Activated T-helper 9 cell treated with anti-CD3 and anti-CD28 coated beads, Interleukin-2, amount 50 U/mL, for 16 hours (primary cell): ENCODE measurements around the gene PACC1.

Source experiments
- DNase-seq: peaks from one replicate; pipeline ENCODE4 v3.0.0-alpha.2; 2020; ENCODE audit warnings: low read depth

The PACC1 gene

GRCh38 chr1:212414328-212415106, at the start of gene PACC1:
PACC1 (minus strand) TSS chr1:212414886; CDS start chr1:212414757, 129 bp downstream.
- peak; percentile 83 for DNase-seq

- no peak for DNase-seq
Observed at GRCh38 chr1:212463565-212464285, 49.0 kb upstream of the PACC1 start.

DNA sequence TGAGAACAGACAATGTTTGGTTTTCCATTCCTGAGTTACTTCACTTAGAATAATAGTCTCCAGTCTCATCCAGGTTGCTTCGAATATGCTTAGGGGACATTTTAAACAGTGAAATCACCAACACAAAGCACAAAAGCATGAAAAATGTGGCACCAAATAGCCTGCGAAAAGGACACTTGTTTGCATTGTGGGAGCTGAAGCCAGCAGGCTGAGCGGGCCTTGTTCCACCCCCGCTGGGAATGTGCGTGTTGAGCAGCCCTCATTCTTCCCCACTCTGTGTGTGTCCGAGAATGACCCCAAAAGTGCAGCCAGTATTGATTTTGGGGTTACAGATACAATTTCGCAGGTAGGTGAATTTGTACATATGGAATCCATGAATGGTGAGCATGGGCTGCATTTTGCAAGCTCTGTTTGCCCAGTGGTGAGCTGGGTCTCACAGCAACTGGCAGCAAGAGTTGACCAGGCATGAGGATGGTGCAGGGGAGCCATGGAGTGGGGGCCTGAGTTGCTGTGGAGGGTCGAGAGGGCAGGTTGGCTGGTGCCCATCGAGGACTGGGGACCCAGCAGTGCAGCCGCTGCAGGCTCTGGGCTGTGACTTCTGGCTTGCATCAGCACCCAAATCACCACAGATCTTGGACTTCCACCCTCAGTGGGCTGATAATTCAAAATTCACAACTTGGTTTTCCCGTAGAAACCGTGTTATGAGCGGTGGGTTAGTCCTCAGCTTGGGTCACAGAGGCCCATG, 47.4 kb upstream of the PACC1 start:
- DNase-seq, result no peak

- no peak for DNase-seq
Observed at GRCh38 chr1:212460376-212460775, 45.7 kb upstream of the PACC1 start.

DNA sequence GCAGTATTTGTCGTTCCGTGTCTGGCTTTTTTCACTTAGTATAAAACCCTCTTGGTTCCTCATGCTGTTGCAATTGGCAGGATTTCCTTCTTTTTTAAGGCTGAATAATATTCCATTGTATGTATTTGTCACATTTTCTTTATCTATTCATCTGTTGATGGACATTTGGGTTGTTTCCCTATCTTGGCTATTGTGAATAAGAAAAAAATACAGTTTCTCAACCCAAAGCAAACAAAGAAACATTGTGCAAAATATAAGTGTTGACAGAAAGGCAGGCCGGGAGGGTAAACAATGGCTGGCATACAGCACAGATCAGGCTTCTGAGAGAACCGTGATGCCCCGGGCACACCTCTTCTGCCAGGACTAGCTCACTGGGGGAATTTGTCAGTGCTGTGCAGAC, 45.0 kb upstream of the PACC1 start:
- no peak for DNase-seq

GRCh38 chr1:212458817-212459216, 44.1 kb upstream of the PACC1 start:
- no peak for DNase-seq

GRCh38 chr1:212457740-212458338, 43.2 kb upstream of the PACC1 start:
- no peak for DNase-seq

DNA sequence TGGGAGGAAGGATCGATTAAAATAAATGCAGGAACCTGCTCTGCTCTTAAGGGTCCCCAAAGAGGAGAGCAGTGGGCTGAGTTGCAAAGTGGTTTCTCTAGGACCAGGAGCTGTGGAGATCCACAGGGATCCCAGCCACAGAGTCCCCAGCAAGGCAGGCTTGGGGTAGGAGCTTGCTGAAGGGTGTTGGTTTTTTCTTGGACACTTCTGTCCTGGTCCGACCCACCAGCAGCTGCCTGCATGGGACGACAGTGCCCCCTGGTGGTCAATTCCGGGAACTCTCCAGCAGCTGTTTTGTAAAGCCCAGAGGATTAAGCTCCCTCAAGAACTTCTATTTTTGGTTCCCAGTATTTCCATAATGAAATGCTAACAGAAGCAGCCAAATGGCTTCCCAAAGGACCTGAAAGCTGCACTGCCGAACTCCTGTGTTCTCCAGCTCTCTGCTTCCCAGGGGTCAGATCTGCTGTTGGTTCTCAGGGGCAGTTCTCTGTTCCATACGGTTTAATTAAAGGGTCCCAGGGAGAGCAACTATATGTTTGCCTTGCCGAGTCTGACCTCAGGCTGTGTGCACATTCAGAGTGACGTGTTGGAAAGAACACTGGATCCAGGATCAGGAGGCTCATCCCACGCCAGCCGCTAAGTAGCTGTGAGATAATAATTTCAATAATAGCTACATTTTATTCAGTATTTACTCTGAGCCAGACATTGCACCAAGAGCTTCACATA, 41.3 kb upstream of the PACC1 start:
- peak; percentile 75 for DNase-seq

DNA sequence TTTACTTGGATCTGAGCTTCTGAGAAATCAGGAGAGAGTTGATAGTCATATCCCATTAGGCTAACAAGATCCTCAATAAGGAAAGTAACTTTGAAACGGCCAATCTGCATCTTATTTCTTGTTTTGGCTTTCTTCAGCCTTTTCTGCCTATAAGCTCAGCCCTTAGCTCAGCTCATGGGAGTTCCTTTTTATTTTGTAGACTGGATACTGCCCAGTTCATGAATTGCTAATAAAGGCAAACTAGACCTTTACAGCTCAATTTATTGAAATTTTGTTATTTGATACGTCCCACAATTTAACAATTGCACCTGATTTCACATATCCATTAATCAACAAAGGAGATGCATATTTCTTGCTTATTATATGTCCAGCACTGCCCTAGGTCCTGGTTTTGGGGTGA, 40.7 kb upstream of the PACC1 start:
- no peak for DNase-seq

GRCh38 chr1:212454741-212455140, 40.1 kb upstream of the PACC1 start:
- no peak for DNase-seq

DNA sequence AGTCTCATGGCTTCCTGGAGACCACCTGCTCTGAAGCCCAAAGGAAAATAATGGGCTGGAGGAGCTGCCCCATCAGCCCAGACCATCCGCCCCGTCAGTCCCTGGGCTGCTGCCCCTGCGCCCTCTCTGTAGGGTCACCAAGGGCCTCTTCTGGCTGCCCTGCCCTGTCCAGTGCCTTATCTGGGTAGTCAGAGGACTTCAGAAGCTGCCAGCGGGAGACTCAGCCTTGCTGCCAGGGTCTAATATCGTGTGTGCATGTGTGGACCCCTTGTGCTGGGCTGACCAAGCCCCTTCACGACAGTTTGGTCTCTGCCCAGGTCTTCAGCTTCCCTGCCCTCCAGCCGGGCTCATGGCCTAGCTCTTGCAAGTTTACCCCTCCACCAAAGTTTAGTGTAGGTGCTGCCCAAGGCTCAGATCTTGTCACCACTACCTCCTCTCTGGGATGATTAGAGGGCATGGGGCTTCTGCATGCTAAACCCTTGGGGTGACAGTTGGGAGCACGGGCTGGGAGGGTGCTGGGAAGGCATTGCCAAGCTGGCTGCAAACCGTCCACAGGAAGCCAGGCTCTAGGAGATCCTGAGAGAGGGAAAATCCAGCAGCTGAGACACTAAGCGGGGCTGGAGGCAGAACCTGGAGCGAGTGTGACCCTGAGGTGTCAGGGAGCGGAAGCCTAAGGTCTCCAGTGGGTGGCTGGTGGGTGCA, 38.6 kb upstream of the PACC1 start:
- DNase-seq, result no peak

- DNase-seq, result no peak
Observed at GRCh38 chr1:212452323-212453155, 37.9 kb upstream of the PACC1 start.

DNA sequence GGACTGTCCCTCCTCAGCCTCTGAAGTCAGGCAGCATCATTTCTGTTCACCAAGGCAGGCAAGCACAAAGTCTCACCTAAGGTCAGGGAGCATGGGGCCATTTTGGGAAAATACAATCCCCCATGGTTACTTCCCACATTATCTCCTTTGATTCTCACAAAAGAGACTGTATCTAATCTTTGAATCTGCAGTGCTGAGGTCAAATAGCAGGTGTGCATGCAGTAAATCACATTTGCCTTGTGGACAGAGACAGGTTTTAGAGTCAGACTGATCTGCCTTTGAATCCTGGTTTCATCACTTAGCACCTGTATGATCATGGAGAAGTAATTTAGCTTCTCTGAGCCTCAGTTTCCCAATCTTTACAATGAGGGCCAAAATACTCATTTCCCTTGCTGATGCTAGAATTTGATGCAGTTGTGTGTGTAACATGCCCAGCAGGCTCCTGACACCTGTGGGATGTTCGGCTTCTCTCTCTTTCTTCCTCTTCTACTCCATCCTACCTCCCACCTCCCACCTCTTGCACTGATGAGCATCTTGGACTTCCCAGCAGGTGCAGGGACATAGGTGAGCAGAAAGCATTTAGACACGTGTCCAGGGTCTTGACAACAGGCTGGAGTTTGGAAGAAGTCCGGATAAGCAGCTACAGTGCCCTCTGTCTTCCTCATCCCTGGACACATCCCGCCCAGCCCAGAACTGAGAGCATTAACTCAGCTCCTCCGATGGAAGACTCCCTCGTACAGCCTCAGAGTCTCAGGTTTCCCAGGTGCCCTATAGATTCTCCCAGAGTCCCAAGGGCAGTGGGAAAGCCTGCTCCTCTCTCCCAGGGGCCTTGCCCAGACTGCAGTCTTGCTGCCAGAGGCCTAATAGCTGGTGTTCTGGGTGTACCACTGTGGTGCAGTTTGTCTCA, 37.0 kb upstream of the PACC1 start:
- DNase-seq, result no peak

GRCh38 chr1:212450331-212450881, 35.7 kb upstream of the PACC1 start:
- DNase-seq, result no peak

GRCh38 chr1:212447478-212447877, 32.8 kb upstream of the PACC1 start:
- no peak for DNase-seq

GRCh38 chr1:212446333-212446732, 31.6 kb upstream of the PACC1 start:
- no peak for DNase-seq

DNA sequence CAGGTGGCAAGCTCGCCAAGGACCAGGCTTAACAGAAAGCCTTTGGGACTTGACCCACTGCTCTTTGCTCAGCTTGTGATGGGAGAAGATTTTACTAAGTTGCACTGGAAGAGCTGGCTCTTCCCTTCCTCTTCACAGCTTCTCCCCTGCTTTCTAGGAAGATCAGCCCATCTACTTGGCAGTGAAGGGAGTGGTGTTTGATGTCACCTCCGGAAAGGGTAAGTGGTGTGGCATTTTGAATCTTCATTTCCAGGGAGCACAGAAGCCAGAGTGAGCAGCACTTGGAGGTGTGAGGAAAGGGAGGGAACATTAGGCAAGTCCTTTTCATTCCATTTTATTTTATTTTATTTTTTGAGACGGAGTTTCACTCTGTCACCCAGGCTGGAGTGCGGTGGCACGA, 27.7 kb upstream of the PACC1 start:
- no peak for DNase-seq

DNA sequence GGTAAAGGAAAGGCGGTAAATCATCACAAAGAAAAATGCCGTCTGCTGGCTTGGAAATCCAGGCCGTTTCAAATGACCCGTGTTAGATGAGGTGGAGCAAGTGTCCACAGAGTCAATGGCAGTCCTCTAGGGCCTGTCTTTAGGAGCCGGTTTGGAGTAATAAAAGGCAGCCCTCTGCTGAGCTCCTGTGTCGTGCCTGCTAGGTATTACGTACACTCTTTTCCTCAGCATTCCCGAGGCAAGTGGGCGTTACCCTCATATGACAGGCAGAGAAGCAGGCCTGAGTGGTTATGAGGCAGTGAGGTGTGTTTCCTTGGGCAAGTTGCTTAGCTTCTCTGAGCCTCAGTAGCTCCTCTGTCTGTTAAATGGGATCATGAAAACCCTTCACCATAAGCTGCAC, 25.7 kb upstream of the PACC1 start:
- DNase-seq, result no peak

GRCh38 chr1:212438831-212439237, 24.1 kb upstream of the PACC1 start:
- DNase-seq, result no peak
